Colon (tissue), 2 donors: Measurements from ENCODE around the gene CDH2.

ENCODE experiments used
- FAIRE-seq: peaks from 2 replicates; lab custom pipeline; 2012; peaks lifted over from hg19 to GRCh38; lab: Jason Lieb, UNC
- donor health status: control.
- donor health status: control.

Gene CDH2

GRCh38 chr18:28176948-28177827 lies at the start of gene CDH2:
Gene CDH2 (minus strand): TSS chr18:28177130. CDS start chr18:28177022, 108 bp downstream.
- no peak for FAIRE-seq

DNA sequence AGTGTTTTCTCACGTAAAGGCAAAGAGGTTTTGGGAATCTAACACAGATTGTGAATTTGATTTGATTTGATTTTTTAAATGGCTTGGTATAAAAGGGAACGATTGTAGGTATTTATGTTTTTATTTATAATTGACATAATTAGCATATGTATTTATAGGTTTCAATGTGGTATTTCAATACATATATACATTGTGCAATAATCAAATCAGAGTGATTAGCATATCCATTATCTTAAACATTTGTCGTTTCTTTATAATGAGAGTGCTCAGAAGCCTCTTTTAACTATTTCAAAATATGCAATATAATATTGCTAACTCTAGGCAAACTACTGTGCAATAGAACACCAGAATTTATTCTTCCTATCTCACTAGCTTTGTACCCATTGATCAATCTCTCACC lies 35.1 kb upstream of the CDH2 start:
- FAIRE-seq, result no peak

GRCh38 chr18:28208712-28209265 lies 31.9 kb upstream of the CDH2 start:
- FAIRE-seq, result no peak

DNA sequence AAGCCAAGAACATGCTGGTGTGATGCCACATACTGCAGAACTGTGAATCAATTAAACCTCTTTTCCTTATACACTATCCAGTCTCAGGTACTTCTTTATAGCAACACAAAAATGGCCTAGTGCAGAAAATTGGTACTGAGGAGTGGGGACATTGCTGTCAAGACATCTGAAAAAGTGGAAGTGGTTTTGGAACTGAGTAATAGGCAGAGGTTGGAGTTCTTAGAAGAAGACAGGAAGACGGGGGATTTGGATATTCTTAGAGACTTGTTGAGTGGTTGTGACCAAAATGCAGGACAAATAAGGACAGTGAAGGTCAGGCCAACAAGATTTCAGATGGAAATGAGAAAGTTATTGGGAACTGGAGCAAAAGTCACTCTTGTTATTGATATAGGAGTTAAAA lies 31.3 kb upstream of the CDH2 start:
- FAIRE-seq, result no peak

- no peak for FAIRE-seq
Observed at GRCh38 chr18:28204154-28204553, 27.2 kb upstream of the CDH2 start.

GRCh38 chr18:28201056-28201455 lies 24.1 kb upstream of the CDH2 start:
- FAIRE-seq, result no peak

GRCh38 chr18:28198620-28199019 lies 21.7 kb upstream of the CDH2 start:
- no peak for FAIRE-seq

GRCh38 chr18:28193177-28193778 lies 16.3 kb upstream of the CDH2 start:
- FAIRE-seq, result no peak

GRCh38 chr18:28189400-28190239 lies 12.7 kb upstream of the CDH2 start:
- FAIRE-seq, result no peak

DNA sequence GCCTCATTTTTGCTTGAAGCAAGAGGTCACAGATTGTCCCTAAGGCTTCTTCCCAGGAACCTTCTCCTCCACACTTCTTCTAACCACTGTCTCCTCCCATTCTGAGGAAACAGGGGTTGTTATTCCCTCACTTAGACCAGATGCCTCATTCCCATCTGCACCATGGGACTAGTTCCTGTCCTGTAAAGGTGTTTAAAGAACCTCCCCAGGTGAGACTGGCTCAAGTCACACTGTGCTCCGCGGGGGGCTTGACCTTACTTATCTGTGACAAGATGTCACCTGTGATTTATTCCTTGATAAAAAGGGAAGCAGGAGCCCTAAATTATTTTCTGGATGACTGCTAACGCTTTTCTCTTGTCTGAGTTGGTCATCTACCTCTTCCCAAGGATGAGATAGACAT lies 8.2 kb upstream of the CDH2 start:
- no peak for FAIRE-seq

GRCh38 chr18:28183418-28184078 lies 6.6 kb upstream of the CDH2 start:
- FAIRE-seq, result no peak

- FAIRE-seq, result no peak
Observed at GRCh38 chr18:28181616-28182015, 4.7 kb upstream of the CDH2 start.

DNA sequence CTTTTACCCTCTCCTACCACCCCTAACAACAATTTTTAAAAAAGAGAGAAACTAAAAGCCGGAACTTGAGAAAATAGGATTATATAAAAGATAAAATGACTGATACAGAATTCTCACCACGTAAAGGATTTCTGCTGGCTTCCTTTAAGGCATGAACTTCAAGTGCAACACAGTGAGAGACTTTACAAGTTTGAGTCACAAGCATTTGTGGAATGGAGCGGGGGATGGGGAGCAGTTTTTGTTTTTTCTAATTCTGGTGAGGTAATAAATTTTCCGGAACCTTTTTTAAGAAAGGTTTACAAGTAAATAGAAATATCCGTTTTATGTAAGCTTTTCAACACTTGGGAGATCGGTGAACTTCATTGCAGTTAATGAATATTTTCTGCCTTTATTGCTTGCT lies 1.8 kb upstream of the CDH2 start:
- no peak for FAIRE-seq

DNA sequence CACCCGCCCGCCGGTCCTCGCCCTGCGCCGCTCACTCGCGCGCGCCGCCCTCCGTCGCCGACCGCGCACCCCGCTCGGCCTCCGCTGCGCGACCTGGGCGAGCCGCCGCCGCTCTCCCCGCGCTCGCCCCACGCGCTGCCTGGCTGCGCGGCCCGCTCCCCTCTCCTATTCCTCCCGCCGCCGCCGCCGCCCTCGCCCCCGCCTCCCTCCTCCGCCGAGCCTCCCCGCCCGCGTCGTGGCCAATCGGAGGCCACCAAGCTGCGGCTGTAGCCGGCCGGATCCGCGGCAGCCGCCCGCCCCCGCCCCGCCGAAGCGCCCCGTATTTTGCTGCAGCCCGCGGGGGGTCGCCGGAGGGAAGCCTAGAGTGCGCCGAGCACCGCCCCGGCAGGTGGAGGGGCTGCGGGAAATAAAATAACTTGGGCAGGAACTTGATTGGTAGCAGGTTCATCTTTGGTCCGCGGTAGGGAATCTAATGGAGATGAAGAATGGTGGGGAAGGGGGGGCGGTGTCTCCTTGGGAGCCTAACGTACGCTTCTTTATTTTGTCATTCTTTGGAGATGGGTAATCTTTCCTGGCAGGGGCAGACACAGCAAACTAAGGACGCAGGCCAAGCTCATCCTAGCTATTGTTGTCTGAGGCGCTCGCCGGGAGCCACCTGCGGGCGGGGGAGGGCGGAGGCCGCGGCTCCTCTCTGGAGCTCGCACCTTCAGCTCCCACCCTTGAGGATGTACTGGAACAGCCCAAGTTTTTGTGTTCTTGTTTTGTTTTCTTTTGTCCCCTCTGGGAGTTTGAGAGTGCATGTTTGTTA lies 1.1 kb upstream of the CDH2 start:
- FAIRE-seq, result no peak

DNA sequence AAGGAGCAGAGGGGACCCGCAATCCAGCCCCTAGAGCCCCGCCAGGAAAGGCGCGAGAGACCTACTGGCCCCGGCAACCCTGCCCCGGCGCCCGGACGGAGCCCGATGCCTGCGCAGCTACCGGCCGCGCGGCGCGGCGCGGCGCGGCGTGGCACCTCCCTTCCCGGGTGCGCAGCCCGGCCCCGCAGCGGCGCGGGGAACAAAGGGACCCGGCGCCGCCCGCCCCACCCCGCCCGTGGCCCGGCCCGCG lies 307 bp downstream of the CDH2 start:
- no peak for FAIRE-seq

DNA sequence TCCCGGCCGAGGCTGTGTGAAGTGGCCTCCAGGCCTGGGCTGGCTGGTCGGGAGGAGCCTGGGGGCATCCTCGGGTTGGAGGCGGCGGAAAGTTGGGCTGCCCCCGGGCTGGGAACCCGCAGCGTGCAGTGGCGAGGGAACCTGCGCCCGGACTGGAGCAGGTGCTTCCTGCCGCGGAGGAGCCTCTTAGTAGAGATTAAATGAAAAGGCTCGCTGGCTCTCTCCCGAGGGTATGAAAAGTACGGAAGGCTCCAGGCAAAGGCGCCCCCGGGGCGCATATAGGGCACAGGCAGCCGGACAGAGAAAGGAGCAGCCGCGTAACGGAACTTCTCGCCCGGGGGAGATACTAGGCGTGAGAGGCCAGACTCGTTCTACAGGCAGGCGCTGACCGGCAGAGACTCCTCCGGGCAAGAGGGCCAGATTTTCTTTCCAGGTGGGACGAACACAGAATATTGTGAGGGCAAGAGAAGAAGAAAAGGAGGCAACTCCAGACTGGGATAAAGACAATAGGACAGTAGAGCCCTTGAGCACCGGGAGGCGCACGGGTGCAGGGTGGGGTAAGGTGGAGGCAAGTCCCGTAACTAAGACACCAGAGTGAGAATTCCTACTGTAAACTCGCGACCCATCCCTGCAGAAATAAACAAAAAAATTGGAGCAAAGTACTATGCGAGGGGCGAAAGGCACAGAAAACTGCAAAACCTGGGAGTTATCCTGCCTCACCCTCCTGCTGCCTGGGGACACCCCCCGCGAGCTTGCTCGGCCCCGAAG lies 816 bp downstream of the CDH2 start:
- no peak for FAIRE-seq

- no peak for FAIRE-seq
Observed at GRCh38 chr18:28175150-28175929, 1.6 kb downstream of the CDH2 start.

GRCh38 chr18:28174181-28174905 lies 2.6 kb downstream of the CDH2 start:
- FAIRE-seq, result no peak

GRCh38 chr18:28171837-28172236 lies 5.1 kb downstream of the CDH2 start:
- no peak for FAIRE-seq
